ENCODE data around the gene COX7A2.

COX7A2 gene

GRCh38 chr6:75268121-75268987 lies 24.8 kb upstream of the COX7A2 start:
- DNase-seq, result peak; percentile 40

- DNase-seq, result no peak
Observed at GRCh38 chr6:75267461-75267860, 23.9 kb upstream of the COX7A2 start.

GRCh38 chr6:75266716-75267291 lies 23.2 kb upstream of the COX7A2 start:
- peak; percentile 65 for DNase-seq

- DNase-seq, result no peak
Observed at GRCh38 chr6:75263401-75263750, 19.8 kb upstream of the COX7A2 start.

GRCh38 chr6:75262716-75263400 lies 19.3 kb upstream of the COX7A2 start:
- no peak for DNase-seq

GRCh38 chr6:75261299-75261698 lies 17.7 kb upstream of the COX7A2 start:
- DNase-seq, result no peak

- no peak for DNase-seq
Observed at GRCh38 chr6:75257343-75258087, 13.9 kb upstream of the COX7A2 start.

- no peak for DNase-seq
Observed at GRCh38 chr6:75250552-75250951, 7.0 kb upstream of the COX7A2 start.

GRCh38 chr6:75249837-75250236 lies 6.2 kb upstream of the COX7A2 start:
- no peak for DNase-seq

GRCh38 chr6:75246386-75246785 lies 2.8 kb upstream of the COX7A2 start:
- DNase-seq, result no peak

- peak; percentile 9 for DNase-seq
Observed at GRCh38 chr6:75244063-75244584, 523 bp upstream of the COX7A2 start.

- DNase-seq, result no peak
Observed at GRCh38 chr6:75236630-75237029, 7.0 kb downstream of the COX7A2 start.

GRCh38 chr6:75235271-75235670 lies 8.3 kb downstream of the COX7A2 start:
- no peak for DNase-seq

GRCh38 chr6:75234126-75234865 lies 9.3 kb downstream of the COX7A2 start:
- no peak for DNase-seq

GRCh38 chr6:75233092-75233615 lies 10.4 kb downstream of the COX7A2 start:
- no peak for DNase-seq

GRCh38 chr6:75230484-75231325 lies 12.9 kb downstream of the COX7A2 start:
- peak; percentile 68 for DNase-seq

- no peak for DNase-seq
Observed at GRCh38 chr6:75224303-75224926, 19.2 kb downstream of the COX7A2 start.

- no peak for DNase-seq
Observed at GRCh38 chr6:75223428-75223827, 20.2 kb downstream of the COX7A2 start.

- no peak for DNase-seq
Observed at GRCh38 chr6:75222261-75222660, 21.3 kb downstream of the COX7A2 start.

- no peak for DNase-seq
Observed at GRCh38 chr6:75221116-75221515, 22.5 kb downstream of the COX7A2 start.

GRCh38 chr6:75220357-75220756 lies 23.2 kb downstream of the COX7A2 start:
- DNase-seq, result no peak

Data from HCEC 1CT (cell line).